Activated CD4-positive, alpha-beta T cell treated with anti-CD3 and anti-CD28 coated beads, Interleukin-2, Interleukin-6, amounts not matched to agents 100 ng/mL and 50 ng/mL, durations not matched to agents 16 hours and 8 hours (primary cell): Measurements from ENCODE around the gene PTPRD.

Experiments used
- DNase-seq: peaks from one replicate; pipeline ENCODE4 v3.0.0-alpha.2; 2020

Gene PTPRD

DNA sequence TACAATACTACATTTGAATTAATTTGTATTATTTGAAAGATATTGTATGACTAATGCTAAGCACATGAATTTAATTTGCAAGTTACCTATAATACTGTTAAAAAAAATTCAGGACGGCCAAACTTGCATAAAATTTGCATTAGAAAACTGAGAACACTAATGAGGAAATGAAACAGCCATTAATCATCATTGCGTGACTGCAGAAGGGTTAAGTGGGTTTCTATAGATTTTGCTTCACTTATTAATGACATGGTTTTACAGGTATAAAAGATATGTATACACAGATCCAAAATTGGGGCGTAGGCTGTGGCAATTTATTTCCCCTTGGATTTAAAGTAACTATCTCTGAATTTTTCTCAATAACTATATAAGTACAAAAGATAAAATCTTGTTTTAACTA lies 882.6 kb downstream of the PTPRD start:
- DNase-seq, result no peak

- no peak for DNase-seq
These were observed 883.7 kb downstream of the PTPRD start for GRCh38 chr9:9729082-9729481.

- no peak for DNase-seq
These were observed 893.3 kb downstream of the PTPRD start for GRCh38 chr9:9719373-9720112.

DNA sequence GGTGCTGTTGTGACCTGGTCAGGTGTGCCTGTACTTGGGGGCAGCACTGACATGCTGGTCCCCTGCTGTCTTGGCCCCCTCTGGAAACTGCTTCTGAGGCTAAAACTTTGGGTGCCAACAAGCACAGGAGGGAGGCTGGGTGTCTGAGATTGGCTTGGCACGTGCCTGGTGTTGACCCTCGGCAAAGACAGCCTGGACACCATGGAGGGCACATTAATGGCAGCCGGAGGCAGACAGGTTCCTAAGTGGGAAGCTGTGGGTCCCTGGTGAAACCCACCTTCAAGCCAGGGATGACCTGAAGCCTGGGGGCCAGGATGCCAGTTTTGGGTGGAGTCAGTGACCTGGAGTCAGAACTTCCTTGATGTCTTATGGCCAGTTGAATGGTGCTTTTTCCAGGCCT lies 894.1 kb downstream of the PTPRD start:
- DNase-seq, result no peak

DNA sequence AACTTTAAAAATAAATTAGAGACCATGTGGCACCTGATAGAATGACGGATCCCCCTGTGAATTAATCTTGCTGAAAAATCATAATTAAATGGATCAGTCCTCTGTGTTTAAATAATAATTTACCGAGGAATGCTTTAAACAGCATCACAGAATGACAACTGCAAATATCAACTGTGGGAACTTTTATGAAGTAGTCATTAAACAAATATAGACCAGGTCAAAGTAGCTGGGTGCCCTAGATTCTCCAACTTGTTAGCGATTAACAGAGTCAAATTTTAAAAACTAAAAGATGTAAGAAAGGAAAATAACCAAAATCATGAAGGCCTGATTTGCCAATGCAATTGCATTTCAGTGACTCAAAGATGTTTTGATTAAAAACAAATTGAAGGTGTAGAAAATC lies 933.4 kb downstream of the PTPRD start:
- no peak for DNase-seq

DNA sequence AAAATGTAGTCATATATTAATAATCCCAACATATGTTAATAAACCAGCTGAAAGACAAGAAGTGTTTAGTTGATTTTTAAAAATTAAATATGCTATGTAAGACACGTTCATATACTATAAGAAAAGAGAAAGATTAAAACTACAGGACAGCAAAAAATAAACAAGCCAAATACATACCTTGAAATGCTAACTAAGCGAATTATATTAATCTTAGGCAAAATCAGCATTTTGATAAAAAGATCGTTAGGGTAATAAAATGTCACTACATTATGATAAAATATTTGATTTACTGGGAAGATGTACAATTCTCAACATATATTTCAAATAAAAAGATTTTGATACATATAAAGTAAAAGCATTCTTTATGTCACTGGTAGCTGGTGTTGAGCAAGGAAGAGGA lies 938.3 kb downstream of the PTPRD start:
- DNase-seq, result no peak

DNA sequence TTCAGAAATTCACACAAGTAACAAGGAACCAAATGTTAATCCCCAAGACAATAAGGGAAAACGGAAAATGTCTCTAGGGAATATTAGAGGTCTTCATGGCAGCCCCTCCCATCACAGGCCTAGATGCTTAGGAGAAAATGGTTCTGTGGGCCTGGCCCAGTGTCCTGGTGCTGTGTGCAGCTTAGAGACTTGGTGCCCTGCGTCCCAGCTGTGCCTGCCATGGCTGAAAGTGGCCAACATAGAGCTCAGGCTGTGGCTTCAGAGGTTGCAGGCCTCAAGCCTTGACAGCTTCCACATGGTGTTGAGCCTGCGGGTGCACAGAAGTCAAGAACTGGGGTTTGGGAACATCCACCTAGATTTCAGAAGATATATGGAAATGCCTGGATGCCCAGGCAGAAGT lies 942.3 kb downstream of the PTPRD start:
- DNase-seq, result no peak

DNA sequence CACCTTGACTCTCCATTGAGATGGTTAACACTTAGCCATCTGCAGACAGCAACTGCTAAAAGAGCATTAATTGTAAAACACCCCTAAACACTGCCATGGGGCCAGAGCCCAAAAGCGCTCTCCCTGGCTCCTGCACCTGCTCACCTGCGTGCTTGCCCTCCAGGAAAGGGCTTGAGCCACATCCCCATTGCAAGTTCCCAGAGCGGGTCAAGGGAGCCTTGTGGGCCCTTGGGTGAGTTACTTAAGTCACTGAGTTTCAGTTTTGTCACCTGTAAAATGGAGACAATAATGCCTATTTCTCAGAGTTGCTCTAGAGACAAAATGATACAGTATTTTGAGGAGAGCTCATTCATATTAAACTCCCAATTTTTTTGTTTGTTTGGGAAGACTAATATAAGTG lies 967.8 kb downstream of the PTPRD start:
- DNase-seq, result no peak

DNA sequence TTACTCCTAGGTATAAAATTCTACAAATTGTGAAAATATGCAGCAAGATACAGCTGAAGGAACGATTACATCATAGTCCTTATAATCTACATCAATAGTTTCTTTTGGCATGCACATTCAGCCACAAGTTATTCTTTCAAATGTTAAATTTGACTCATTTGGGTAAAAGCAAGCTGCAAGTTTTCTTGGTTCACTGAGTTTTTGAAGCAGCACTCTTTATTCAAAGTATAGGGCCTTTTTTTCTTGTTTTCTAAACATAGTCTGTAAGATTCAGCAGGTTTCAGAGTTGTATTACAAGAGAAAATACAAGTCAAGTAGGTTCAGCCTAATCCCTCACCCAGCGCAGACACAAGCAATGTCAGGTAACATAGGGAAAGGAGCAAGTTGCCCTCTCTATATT lies 981.5 kb downstream of the PTPRD start:
- no peak for DNase-seq

GRCh38 chr9:9625248-9625647 lies 987.6 kb downstream of the PTPRD start:
- DNase-seq, result no peak

- no peak for DNase-seq
These were observed 989.3 kb downstream of the PTPRD start for GRCh38 chr9:9623506-9623905.

DNA sequence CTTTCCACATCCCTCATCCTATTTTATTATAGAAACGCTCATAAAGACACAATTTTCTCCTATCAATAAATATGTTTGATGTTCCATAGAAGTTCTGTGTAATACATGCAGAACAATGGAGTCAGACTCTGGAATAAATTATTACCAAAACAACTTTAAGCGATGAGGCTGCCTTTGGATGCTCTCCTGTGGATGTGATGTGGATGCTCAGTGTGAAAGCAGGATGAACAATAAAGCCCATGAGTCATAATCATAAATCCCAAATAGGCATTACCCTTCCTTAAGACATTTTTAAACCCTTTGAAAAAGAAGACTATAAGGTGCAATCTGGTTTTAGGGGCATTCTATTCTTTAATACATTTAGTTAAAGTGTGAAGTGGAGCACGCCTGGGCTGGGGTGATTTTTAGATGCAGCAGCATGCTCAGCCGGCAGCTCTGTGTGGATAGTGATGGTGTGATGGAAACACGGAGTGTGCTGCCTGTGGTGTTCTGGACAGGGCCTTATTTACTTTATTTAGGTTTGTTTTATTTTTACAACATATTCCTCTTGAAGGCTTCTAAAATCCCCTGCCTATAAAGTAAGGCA lies 991.4 kb downstream of the PTPRD start:
- no peak for DNase-seq

DNA sequence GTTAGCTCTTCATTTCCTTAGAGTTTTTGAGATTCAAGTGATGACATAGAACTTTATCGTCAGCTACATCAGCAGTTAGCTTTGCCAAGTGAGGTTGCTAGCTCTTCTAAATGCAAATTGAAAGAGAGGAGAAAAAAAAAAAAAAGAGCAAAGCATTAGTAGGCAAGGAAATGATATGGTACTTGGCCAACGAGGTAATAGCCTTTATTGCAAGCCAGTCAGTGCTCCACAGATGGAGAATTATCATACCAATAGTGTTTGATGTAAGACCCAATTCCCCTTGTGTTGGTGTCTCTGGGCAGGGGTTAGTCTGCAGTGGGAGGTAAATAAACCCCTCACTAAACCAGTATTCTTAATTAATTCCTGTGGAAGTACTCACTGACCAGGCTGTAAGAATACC lies 992.1 kb downstream of the PTPRD start:
- no peak for DNase-seq

GRCh38 chr9:9615086-9615485 lies 997.7 kb downstream of the PTPRD start:
- no peak for DNase-seq

DNA sequence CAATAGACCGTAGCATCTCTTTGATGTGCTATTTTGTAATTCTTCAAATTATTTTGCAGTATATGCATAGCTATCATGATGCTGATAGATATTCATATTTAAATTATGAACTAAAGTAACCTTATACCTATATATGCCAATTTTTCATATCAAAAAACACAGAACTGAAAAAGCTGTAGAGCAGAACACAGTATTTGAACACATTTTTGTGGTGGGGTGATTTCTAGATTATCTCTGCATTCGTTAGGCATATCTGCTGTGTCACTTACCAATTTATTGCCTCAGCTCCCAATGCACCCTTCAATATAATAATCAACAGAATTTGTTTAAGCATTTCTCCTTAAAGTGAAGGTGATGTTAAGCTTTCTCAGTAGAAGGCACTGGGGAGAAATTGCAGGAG lies 998.2 kb downstream of the PTPRD start:
- no peak for DNase-seq

DNA sequence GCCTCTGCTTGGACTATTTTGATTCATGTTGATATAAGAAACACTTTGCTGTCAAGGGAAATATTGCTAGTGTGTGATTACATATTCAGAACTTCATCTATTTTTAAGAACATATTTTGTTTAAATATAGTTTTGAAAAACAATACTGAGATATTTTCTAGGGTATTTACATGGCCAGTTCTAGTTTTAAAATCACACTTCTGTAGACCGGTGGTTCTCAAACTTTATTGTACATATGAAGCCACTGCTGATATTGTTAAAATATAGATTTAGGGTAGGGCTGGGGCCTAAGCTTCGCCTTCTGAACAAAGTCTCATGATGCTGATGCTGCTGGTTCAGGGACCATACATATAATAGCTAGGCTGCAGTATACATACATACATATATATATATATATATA lies 1000.0 kb downstream of the PTPRD start:
- no peak for DNase-seq

- no peak for DNase-seq
These were observed 1000.5 kb downstream of the PTPRD start for GRCh38 chr9:9612270-9612669.

DNA sequence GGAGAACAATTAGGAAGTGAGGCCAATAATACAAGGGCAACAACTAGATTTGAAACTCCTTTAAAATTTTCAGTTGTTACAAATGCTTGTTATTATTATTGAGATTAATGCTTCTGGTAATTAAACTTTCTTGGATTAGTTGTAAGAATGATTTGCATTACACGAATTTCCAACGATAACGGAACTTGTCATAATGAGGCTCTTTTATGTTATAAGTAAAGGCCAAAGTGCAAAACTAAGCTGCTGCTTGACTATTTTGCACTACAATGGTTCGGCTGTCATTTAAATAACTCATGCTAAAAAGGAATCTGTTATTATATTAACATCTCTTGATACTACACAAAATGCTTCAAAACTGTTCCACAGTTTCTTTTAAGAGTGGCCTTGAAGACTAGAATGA lies 1007.1 kb downstream of the PTPRD start:
- no peak for DNase-seq

GRCh38 chr9:9603345-9603744 lies 1009.5 kb downstream of the PTPRD start:
- DNase-seq, result no peak

DNA sequence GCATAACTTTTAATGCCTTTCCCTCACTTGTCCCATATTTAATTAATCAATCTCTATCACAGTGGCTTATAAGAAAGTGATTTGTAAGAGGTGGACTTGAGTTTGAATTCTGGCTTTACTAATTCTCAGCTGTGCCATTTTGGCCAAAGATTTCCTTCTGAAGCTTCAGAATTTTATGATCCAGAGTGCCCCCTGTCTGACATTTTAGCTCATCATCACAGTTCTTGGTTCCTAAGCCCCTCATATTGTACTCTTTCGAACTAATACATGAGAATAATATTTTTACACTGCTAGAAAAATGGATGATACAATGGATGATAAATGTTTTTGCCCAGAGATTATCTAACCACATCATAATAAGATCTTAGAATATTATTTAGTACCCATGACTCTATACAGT lies 1014.1 kb downstream of the PTPRD start:
- no peak for DNase-seq

GRCh38 chr9:9592104-9592503 lies 1020.7 kb downstream of the PTPRD start:
- no peak for DNase-seq

DNA sequence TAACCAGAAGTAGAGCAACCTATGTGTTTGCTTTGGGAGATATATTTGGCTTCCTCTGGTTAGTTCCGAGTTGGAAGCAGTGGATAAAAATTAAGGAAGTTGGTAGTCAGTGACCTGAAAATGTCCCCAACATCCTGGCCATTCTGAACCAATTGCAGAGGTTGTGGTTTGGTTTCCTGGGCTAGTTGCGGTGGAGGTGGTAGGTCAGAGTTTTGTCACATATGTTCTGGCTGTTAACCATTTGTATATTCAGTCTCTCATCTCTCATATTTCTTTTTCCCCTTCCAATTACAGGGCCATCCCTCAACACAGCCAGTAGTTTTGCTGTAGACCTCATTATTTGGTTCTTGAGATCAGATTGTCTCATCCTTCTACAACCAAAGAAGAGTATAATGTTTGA lies 1026.9 kb downstream of the PTPRD start:
- no peak for DNase-seq

GRCh38 chr9:9574080-9574479 lies 1038.7 kb downstream of the PTPRD start:
- DNase-seq, result no peak

GRCh38 chr9:9565700-9566099 lies 1047.1 kb downstream of the PTPRD start:
- no peak for DNase-seq

GRCh38 chr9:9563817-9564216 lies 1049.0 kb downstream of the PTPRD start:
- DNase-seq, result no peak
